Activated T-helper 2 cell treated with anti-CD3 and anti-CD28 coated beads, Interferon-gamma antibody, Interleukin-2, Interleukin-4, amounts not matched to agents 10 μg/mL and 5 μg/mL and 100 μg/mL, durations not matched to agents 14 hours and 24 hours and 36 hours (primary cell): ENCODE data around the gene C10orf90. TPM values are rescaled to one million over a fixed set of nuclear protein-coding genes. Genes with fewer than 3 reads are reported as not detected.
"Not testable (repeated sequence)": the region's sequence is repeated elsewhere in the genome, so short reads cannot be mapped to it uniquely, and the experiment has no call there.

ENCODE experiments used
- DNase-seq: peaks from one replicate; pipeline ENCODE4 v3.0.0; 2021; ENCODE audit warnings: low spot score
- H3K27ac Mint-ChIP-seq: one replicate; pipeline ENCODE4 v1.8.0; 2021; ENCODE audit warnings: mixed read lengths
- H3K27me3 Mint-ChIP-seq: one replicate; pipeline ENCODE4 v1.8.0; 2021; ENCODE audit warnings: low read depth, mixed read lengths
- H3K36me3 Mint-ChIP-seq: one replicate; pipeline ENCODE4 v1.8.0; 2021; ENCODE audit warnings: low read depth, mixed read lengths
- H3K4me1 Mint-ChIP-seq: one replicate; pipeline ENCODE4 v1.8.0; 2021; ENCODE audit warnings: low read depth, mixed read lengths
- H3K4me3 Mint-ChIP-seq: one replicate; pipeline ENCODE4 v1.8.0; 2021; ENCODE audit warnings: low read depth, mild to moderate bottlenecking, moderate library complexity, mixed read lengths
- H3K9me3 Mint-ChIP-seq: one replicate; pipeline ENCODE4 v1.8.0; 2021; ENCODE audit warnings: mixed read lengths
- intact Hi-C: fragments of 100-400 bp; cut with micrococcal nuclease; formaldehyde crosslinking; loops from one replicate; pipeline ENCODE4 v1.15.1; 2023
- total RNA-seq: library from RNA; stranded (reverse); gene quantifications from 2 replicates; pipeline ENCODE4 v1.2.3, GENCODE V29; 2022

Gene C10orf90
- total RNA-seq, 1 donor from 2014 or later: not detected

- intact Hi-C loops: no loop called here
- H3K4me3 Mint-ChIP-seq: no peak overlapping the region
- no peaks in the 10 kb centered on the region for H3K4me1 Mint-ChIP-seq
- no peak for DNase-seq
- H3K36me3 Mint-ChIP-seq: no peaks in the 10 kb centered on the region
- H3K27me3 Mint-ChIP-seq: peaks cover 9% of the 10 kb centered on the region
- H3K27ac Mint-ChIP-seq: no peak overlapping the region
- no peaks in the 10 kb centered on the region for H3K9me3 Mint-ChIP-seq
Observed at GRCh38 chr10:126393076-126393475, 277.4 kb downstream of the C10orf90 start.

GRCh38 chr10:126392469-126392868 is 278.0 kb downstream of the C10orf90 start:
- Mint-ChIP-seq H3K4me3 (no peak overlapping the region), H3K27ac (no peak overlapping the region), H3K4me1 (no peaks in the 10 kb centered on the region), H3K36me3 (no peaks in the 10 kb centered on the region), H3K27me3 (peaks cover 9% of the 10 kb centered on the region), H3K9me3 (no peaks in the 10 kb centered on the region)
- no peak for DNase-seq
- intact Hi-C loops: no loop called here

- intact Hi-C loops: no loop called here
- Mint-ChIP-seq H3K4me1 (peaks cover 2% of the 10 kb centered on the region), H3K9me3 (no peaks in the 10 kb centered on the region), H3K36me3 (peaks cover 2% of the 10 kb centered on the region), H3K4me3 (no peak overlapping the region), H3K27me3 (peaks cover 12% of the 10 kb centered on the region), H3K27ac (no peak overlapping the region)
- no peak for DNase-seq
Observed at GRCh38 chr10:126392068-126392467, 278.4 kb downstream of the C10orf90 start.

GRCh38 chr10:126391192-126391885 is 279.2 kb downstream of the C10orf90 start:
- Mint-ChIP-seq H3K4me1 (peaks cover 5% of the 10 kb centered on the region), H3K4me3 (no peak overlapping the region), H3K27ac (no peak overlapping the region), H3K36me3 (peaks cover 3% of the 10 kb centered on the region), H3K9me3 (no peaks in the 10 kb centered on the region), H3K27me3 (peaks cover 19% of the 10 kb centered on the region)
- intact Hi-C loops: no loop called here
- DNase-seq: no peak

- H3K27me3 Mint-ChIP-seq: peaks cover 24% of the 10 kb centered on the region
- no peak overlapping the region for H3K27ac Mint-ChIP-seq
- intact Hi-C loops: no loop called here
- H3K4me1 Mint-ChIP-seq: peaks cover 5% of the 10 kb centered on the region
- H3K36me3 Mint-ChIP-seq: peaks cover 3% of the 10 kb centered on the region
- no peak overlapping the region for H3K4me3 Mint-ChIP-seq
- H3K9me3 Mint-ChIP-seq: no peaks in the 10 kb centered on the region
- DNase-seq: no peak
Observed at GRCh38 chr10:126390324-126390723, 280.2 kb downstream of the C10orf90 start.

- peaks cover 3% of the 10 kb centered on the region for H3K36me3 Mint-ChIP-seq
- intact Hi-C loops: no loop called here
Observed at GRCh38 chr10:126387931-126388911, 282.3 kb downstream of the C10orf90 start, which contains the start of gene ADAM12. TSS of gene ADAM12 (minus strand) at chr10:126388477. CDS start at chr10:126388145, 332 bp downstream.

GRCh38 chr10:126387041-126387921 is 283.2 kb downstream of the C10orf90 start:
- intact Hi-C loops: no loop called here
- Mint-ChIP-seq H3K4me1 (peaks cover 5% of the 10 kb centered on the region), H3K27ac (no peak overlapping the region), H3K9me3 (no peaks in the 10 kb centered on the region), H3K36me3 (peaks cover 3% of the 10 kb centered on the region), H3K27me3 (peaks cover 24% of the 10 kb centered on the region), H3K4me3 (peak overlapping the region; percentile 37)
- no peak for DNase-seq

More at GRCh38 chr10:126387931-126388911, 282.3 kb downstream of the C10orf90 start, which contains the start of gene ADAM12:
- Mint-ChIP-seq H3K27me3 (peaks cover 24% of the 10 kb centered on the region), H3K9me3 (no peaks in the 10 kb centered on the region), H3K27ac (no peak within 1 kb of the TSS), H3K4me3 (peak within 1 kb of the TSS; percentile 37), H3K4me1 (peaks cover 5% of the 10 kb centered on the region)
- no peak for DNase-seq

- Mint-ChIP-seq H3K36me3 (peaks cover 3% of the 10 kb centered on the region), H3K27me3 (peaks cover 20% of the 10 kb centered on the region), H3K9me3 (no peaks in the 10 kb centered on the region), H3K4me3 (no peak overlapping the region), H3K27ac (no peak overlapping the region), H3K4me1 (peaks cover 5% of the 10 kb centered on the region)
- DNase-seq: no peak
- intact Hi-C loops: no loop called here
Observed at GRCh38 chr10:126384269-126384873, 286.1 kb downstream of the C10orf90 start.

- H3K9me3 Mint-ChIP-seq: peaks cover 11% of the 10 kb centered on the region
- H3K4me3 Mint-ChIP-seq: no peak overlapping the region
- DNase-seq: no peak
- H3K36me3 Mint-ChIP-seq: no peaks in the 10 kb centered on the region
- peaks cover under 1% of the 10 kb centered on the region for H3K27me3 Mint-ChIP-seq
- no peak overlapping the region for H3K27ac Mint-ChIP-seq
- intact Hi-C loops: no loop called here
- no peaks in the 10 kb centered on the region for H3K4me1 Mint-ChIP-seq
Observed at GRCh38 chr10:126380352-126381076, 290.0 kb downstream of the C10orf90 start.

- H3K9me3 Mint-ChIP-seq: peaks cover 17% of the 10 kb centered on the region
- intact Hi-C loops, H3K27me3 Mint-ChIP-seq, H3K4me3 Mint-ChIP-seq, DNase-seq, H3K27ac Mint-ChIP-seq, H3K36me3 Mint-ChIP-seq, H3K4me1 Mint-ChIP-seq: not testable (repeated sequence)
Observed at GRCh38 chr10:126379166-126379565, 291.3 kb downstream of the C10orf90 start.

GRCh38 chr10:126376956-126377355 is 293.5 kb downstream of the C10orf90 start:
- Mint-ChIP-seq H3K27ac (no peak overlapping the region), H3K27me3 (no peaks in the 10 kb centered on the region), H3K4me1 (no peaks in the 10 kb centered on the region), H3K9me3 (peaks cover 17% of the 10 kb centered on the region), H3K36me3 (no peaks in the 10 kb centered on the region), H3K4me3 (no peak overlapping the region)
- DNase-seq: no peak
- intact Hi-C loops: no loop called here
